ENCODE results near the gene ARHGAP4. TPM values are rescaled to one million over a fixed set of nuclear protein-coding genes. Genes with fewer than 3 reads are reported as not detected.

The ARHGAP4 gene
- total RNA-seq, 3 donors from 2014 or later (not counting 1 experiment from before 2014, with no cell fraction given) = 352 to 398 (median 384) TPM

DNA sequence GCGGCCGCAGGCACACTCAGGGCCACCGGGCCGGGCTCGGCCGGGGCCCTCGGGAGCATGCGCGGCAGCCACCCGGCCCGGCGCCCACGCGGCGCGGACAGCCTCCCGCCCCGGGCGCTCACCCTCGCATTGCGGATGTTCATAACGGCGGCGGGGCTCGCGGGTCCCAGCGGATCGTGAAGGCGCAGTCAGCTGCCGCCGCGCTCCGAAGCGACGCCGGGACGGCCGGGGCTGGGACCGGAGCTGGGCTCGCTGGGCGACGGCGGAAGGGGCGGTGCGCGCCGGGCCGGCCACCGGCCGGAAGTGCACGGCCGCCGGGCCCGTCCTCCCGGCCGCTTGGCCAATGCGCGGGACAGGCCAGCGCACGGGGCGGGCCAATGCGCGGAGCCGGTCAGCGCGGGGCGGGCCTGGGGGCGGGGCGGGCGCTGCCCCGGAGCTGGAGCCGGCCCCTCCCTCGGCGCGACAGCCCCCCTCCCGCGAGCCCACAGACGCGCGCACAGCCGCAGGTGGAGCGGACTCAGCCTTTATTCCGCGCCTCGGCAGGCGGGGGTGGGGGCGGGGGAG, 8.8 kb upstream of the ARHGAP4 start, which contains the start of gene NAA10:
Gene NAA10 (minus strand): TSS at position 276 of the 564 bp plus-strand sequence. CDS start 133 bp downstream, at position 143.
- Mint-ChIP-seq H3K27me3 (ENCODE audit: low read depth in 2 of 2) (no peaks in the 10 kb centered on the region), H3K9me3 (no peaks in the 10 kb centered on the region), H3K4me1 (peaks cover 4 to 18% of the 10 kb centered on the region in 2 donors), H3K27ac (peak within 1 kb of the TSS; percentile 50 to 64), H3K4me3 (peak within 1 kb of the TSS; percentile 86), H3K36me3 (no peaks in the 10 kb centered on the region)
- Histone ChIP-seq H3K4me3 (ENCODE audit: low read length) (peak within 1 kb of the TSS; percentile 46), H3K36me3 (ENCODE audit: control insufficient read depth, insufficient read depth, low read length) (peaks cover 22% of the 10 kb centered on the region), H3K27ac (ENCODE audit: low read length) (no peak within 1 kb of the TSS), H3K4me1 (ENCODE audit: control insufficient read depth, insufficient read depth, low read length) (peaks cover 17% of the 10 kb centered on the region), H3K27me3 (ENCODE audit: control insufficient read depth, insufficient read depth, low read length) (no peaks in the 10 kb centered on the region), H3K9me3 (ENCODE audit: control insufficient read depth, insufficient read depth, low read length) (no peaks in the 10 kb centered on the region)
- intact Hi-C loops (cut with micrococcal nuclease) = no loop called here
- TF ChIP-seq, protein P1, sequence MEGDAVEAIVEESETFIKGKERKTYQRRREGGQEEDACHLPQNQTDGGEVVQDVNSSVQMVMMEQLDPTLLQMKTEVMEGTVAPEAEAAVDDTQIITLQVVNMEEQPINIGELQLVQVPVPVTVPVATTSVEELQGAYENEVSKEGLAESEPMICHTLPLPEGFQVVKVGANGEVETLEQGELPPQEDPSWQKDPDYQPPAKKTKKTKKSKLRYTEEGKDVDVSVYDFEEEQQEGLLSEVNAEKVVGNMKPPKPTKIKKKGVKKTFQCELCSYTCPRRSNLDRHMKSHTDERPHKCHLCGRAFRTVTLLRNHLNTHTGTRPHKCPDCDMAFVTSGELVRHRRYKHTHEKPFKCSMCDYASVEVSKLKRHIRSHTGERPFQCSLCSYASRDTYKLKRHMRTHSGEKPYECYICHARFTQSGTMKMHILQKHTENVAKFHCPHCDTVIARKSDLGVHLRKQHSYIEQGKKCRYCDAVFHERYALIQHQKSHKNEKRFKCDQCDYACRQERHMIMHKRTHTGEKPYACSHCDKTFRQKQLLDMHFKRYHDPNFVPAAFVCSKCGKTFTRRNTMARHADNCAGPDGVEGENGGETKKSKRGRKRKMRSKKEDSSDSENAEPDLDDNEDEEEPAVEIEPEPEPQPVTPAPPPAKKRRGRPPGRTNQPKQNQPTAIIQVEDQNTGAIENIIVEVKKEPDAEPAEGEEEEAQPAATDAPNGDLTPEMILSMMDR (IDR thresholded peaks at IDR 0.05) = no peak
- DNase-seq (peak; percentile 41 to 70), ATAC-seq (peak; percentile 91 to 96 (median 94))
- under 1% methylated on average over 75 of the region's 87 CpGs for WGBS (ENCODE audit: insufficient coverage)

GRCh38 chrX:153934148-153934761, 8.2 kb upstream of the ARHGAP4 start:
- Histone ChIP-seq H3K36me3 (ENCODE audit: control insufficient read depth, insufficient read depth, low read length) (peaks cover 22% of the 10 kb centered on the region), H3K27me3 (ENCODE audit: control insufficient read depth, insufficient read depth, low read length) (no peaks in the 10 kb centered on the region), H3K4me1 (ENCODE audit: control insufficient read depth, insufficient read depth, low read length) (peaks cover 21% of the 10 kb centered on the region), H3K4me3 (ENCODE audit: low read length) (peak overlapping the region; percentile 46), H3K9me3 (ENCODE audit: control insufficient read depth, insufficient read depth, low read length) (no peaks in the 10 kb centered on the region), H3K27ac (ENCODE audit: low read length) (no peak overlapping the region)
- 8% methylated on average over 32 of the region's 33 CpGs for WGBS (ENCODE audit: insufficient coverage)
- H3K27me3 Mint-ChIP-seq (ENCODE audit: low read depth in 2 of 2) = no peaks in the 10 kb centered on the region
- TF ChIP-seq, protein P1 (IDR thresholded peaks at IDR 0.05) = no peak
- intact Hi-C loops (cut with micrococcal nuclease) = no loop called here
- no peaks in the 10 kb centered on the region for H3K9me3 Mint-ChIP-seq
- H3K4me1 Mint-ChIP-seq = peaks cover 4 to 18% of the 10 kb centered on the region in 2 donors
- DNase-seq = no peak
- peak; percentile 18 to 40 (median 27) for ATAC-seq
- H3K4me3 Mint-ChIP-seq = peak overlapping the region; percentile 86
- peak overlapping the region; percentile 50 to 64 for H3K27ac Mint-ChIP-seq
- H3K36me3 Mint-ChIP-seq = no peaks in the 10 kb centered on the region

DNA sequence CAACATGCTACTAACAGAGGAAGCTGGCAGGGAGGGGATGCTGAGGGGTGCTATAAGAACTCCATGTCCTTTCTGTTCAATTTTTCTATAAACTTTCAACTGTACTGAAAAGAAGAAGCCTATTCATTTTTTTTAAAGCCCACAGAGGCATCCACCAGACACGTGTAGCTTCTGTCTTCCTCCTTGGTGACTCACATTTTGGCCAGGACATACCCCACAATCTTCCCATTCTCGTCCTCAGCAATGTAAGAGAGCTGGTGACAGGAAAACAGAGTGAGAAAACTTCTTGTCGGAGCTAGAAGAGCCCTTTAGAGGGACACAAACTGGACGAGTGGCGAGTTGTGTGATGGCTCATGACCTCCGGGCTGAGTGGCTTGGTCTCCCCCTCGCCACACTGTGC, 7.7 kb upstream of the ARHGAP4 start:
- no peaks in the 10 kb centered on the region for H3K27me3 Mint-ChIP-seq (ENCODE audit: low read depth in 2 of 2)
- Histone ChIP-seq H3K4me3 (ENCODE audit: low read length) (no peak overlapping the region), H3K36me3 (ENCODE audit: control insufficient read depth, insufficient read depth, low read length) (peaks cover 22% of the 10 kb centered on the region), H3K4me1 (ENCODE audit: control insufficient read depth, insufficient read depth, low read length) (peaks cover 27% of the 10 kb centered on the region), H3K27me3 (ENCODE audit: control insufficient read depth, insufficient read depth, low read length) (no peaks in the 10 kb centered on the region), H3K27ac (ENCODE audit: low read length) (no peak overlapping the region), H3K9me3 (ENCODE audit: control insufficient read depth, insufficient read depth, low read length) (no peaks in the 10 kb centered on the region)
- TF ChIP-seq, protein P1 (IDR thresholded peaks at IDR 0.05) = no peak
- no peaks in the 10 kb centered on the region for H3K9me3 Mint-ChIP-seq
- WGBS (ENCODE audit: insufficient coverage) = 47% methylated on average over 6 of the region's 7 CpGs
- H3K4me1 Mint-ChIP-seq = peaks cover 4 to 18% of the 10 kb centered on the region in 2 donors
- peak overlapping the region; percentile 50 to 64 for H3K27ac Mint-ChIP-seq
- DNase-seq (no peak), ATAC-seq (no peak)
- intact Hi-C loops (cut with micrococcal nuclease) = no loop called here
- peak overlapping the region; percentile 86 for H3K4me3 Mint-ChIP-seq
- no peaks in the 10 kb centered on the region for H3K36me3 Mint-ChIP-seq
